ENCODE data around the gene STK32C.

- no peak for TF ChIP-seq CTCF (IDR thresholded peaks at IDR 0.05)
- peak; percentile 66 for TF ChIP-seq EZH2 (IDR thresholded peaks at IDR 0.05; ENCODE audit: borderline replicate concordance, insufficient read depth, low read depth, low read length, poor library complexity, severe bottlenecking)
Observed at GRCh38 chr10:132187430-132188138, 120.2 kb downstream of the STK32C start.

Data from B cell (primary cell).